A549 (cell line): ENCODE measurements around the gene TMEM74B. TPM values are rescaled to one million over a fixed set of nuclear protein-coding genes. Genes with fewer than 3 reads are reported as not detected.

Experiments used
- ATAC-seq, 2 experiments: fragments of 200-7000 bp in 1 of 2; fragments of >200 bp in 1 of 2; cut with Nextera tagmentation in 1 of 2; cut with Tn5 transposase in 1 of 2; 3 replicates each; pipeline versions ENCODE4 v1.8.0 to v1.9.1; 2018 to 2020; ENCODE audit warnings: mild to moderate bottlenecking in 1 of 2, moderate library complexity in 1 of 2
- CTCF ChIA-PET: fragments of 300-600 bp; sonication (Branson Sonifier 250); formaldehyde crosslinking; extraction: SDS; loops from one replicate; lab custom pipeline; 2021; ENCODE audit warnings: antibody characterized with exemption, inconsistent platforms; lab: Yijun Ruan, JAX
- POLR2A ChIA-PET: fragments of 350-600 bp; formaldehyde crosslinking; extraction: SDS; loops from one replicate; lab custom pipeline; 2021; ENCODE audit warnings: antibody characterized with exemption, inconsistent platforms; lab: Yijun Ruan, JAX
- DNase-seq, 2 experiments: peaks; one replicate each; pipeline versions ENCODE4 v3.0.0 to v3.0.0-alpha.2; 2011 to 2016; ENCODE audit warnings: low read depth in 1 of 2, low spot score in 1 of 2
- FAIRE-seq: peaks from 2 replicates; lab custom pipeline; 2011; peaks lifted over from hg19 to GRCh38; lab: Jason Lieb, UNC
- H3K27ac ChIP-seq, 2 experiments: fragments of >200 bp; sonication (Bioruptor Twin); formaldehyde crosslinking; 3 replicates each; pipeline ENCODE4 v1.5.1; 2016 to 2017
- H3K4me1 ChIP-seq: fragments of >200 bp; sonication (Bioruptor Twin); formaldehyde crosslinking; 3 replicates; pipeline ENCODE4 v1.6.1; 2016
- H3K4me2 ChIP-seq: fragments of >200 bp; sonication (Bioruptor Twin); formaldehyde crosslinking; 3 replicates; pipeline ENCODE4 v1.6.1; 2016
- H3K4me3 ChIP-seq: fragments of >200 bp; sonication (Bioruptor Twin); formaldehyde crosslinking; 3 replicates; pipeline ENCODE4 v1.5.1; 2016
- H3K9me3 ChIP-seq: fragments of >200 bp; sonication (Bioruptor Twin); formaldehyde crosslinking; 3 replicates; pipeline ENCODE4 v1.6.1; 2016
- BHLHE40 ChIP-seq: IDR thresholded peaks from 2 replicates; pipeline ENCODE4 v1.6.1; 2012; ENCODE audit warnings: low read depth, low read length, inconsistent platforms
- HOXA7 ChIP-seq: fragments of 250-450 bp; sonication (Bioruptor Pico); IDR thresholded peaks from 2 replicates; pipeline ENCODE4 v1.5.0; 2020; ENCODE audit warnings: mild to moderate bottlenecking, moderate library complexity
- HOXB13 ChIP-seq: fragments of 250-450 bp; sonication (Bioruptor Pico); IDR thresholded peaks from 2 replicates; pipeline ENCODE4 v1.5.0; 2020; ENCODE audit warnings: low read depth, mild to moderate bottlenecking, moderate library complexity
- HOXB5 ChIP-seq: fragments of 250-450 bp; sonication (Bioruptor Pico); IDR thresholded peaks from 2 replicates; pipeline ENCODE4 v1.5.0; 2020; ENCODE audit warnings: mild to moderate bottlenecking, moderate library complexity
- JUNB ChIP-seq: fragments of >200 bp; sonication (Bioruptor Twin); formaldehyde crosslinking; IDR thresholded peaks from 2 replicates; pipeline ENCODE4 v1.6.1; 2016
- KDM5A ChIP-seq: fragments of 200-600 bp; sonication (generic); IDR thresholded peaks from 2 replicates; pipeline ENCODE4 v1.6.1; 2016; ENCODE audit warnings: antibody characterized with exemption, mild to moderate bottlenecking
- MAFK ChIP-seq: fragments of 450-650 bp; IDR thresholded peaks from 2 replicates; pipeline ENCODE4 v1.6.1; 2014; ENCODE audit not compliant: partially characterized antibody
- MAZ ChIP-seq: fragments of 150-350 bp; IDR thresholded peaks from 2 replicates; pipeline ENCODE4 v1.6.1; 2014; ENCODE audit warnings: antibody characterized with exemption, low read depth, low read length, borderline replicate concordance
- POLR2AphosphoS2 ChIP-seq: conservative IDR thresholded peaks from 2 replicates; pipeline ENCODE4 v1.6.1; 2012; ENCODE audit warnings: low read length, improper control_type of control experiment, inconsistent platforms
- RCOR1 ChIP-seq: fragments of 150-350 bp; IDR thresholded peaks from 2 replicates; pipeline ENCODE4 v1.6.1; 2014; ENCODE audit warnings: antibody characterized with exemption, low read length, low read depth
- TFCP2L1 ChIP-seq: fragments of 250-450 bp; sonication (Bioruptor Pico); IDR thresholded peaks from 2 replicates; pipeline ENCODE4 v1.5.0; 2021; ENCODE audit warnings: mild to moderate bottlenecking
- WGBS: methylation state at CpG from one replicate; pipeline ENCODE4 v1.1.6; 2017; ENCODE audit errors: missing lambda C conversion rate; 5-methylcytosine and 5-hydroxymethylcytosine counted together
- polyA plus RNA-seq, 4 experiments: library from polyadenylated mRNA; depleted of rRNA in 3 of 4; stranded (reverse); fragments of >200 nt; fragmentation: RNase III in 1 of 4; extraction: RNeasy Plus Mini Kit Qiagen cat#74134 plus additional on column Dnase treatment in 1 of 4; gene quantifications; 2 replicates in 3 of 4; 3 replicates in 1 of 4; pipeline ENCODE4 v1.2.3, GENCODE V29; 2011 to 2017
- TF ChIP-seq, protein P1 (sequence below): fragments of 250-450 bp; sonication (Bioruptor Pico); IDR thresholded peaks from 2 replicates; pipeline ENCODE4 v1.5.0; 2021; ENCODE audit warnings: mild to moderate bottlenecking, moderate library complexity, borderline replicate concordance
- TF ChIP-seq, protein P2 (sequence below): fragments of >200 bp; sonication (Bioruptor Twin); formaldehyde crosslinking; IDR thresholded peaks from 2 replicates; pipeline ENCODE4 v1.6.1; 2016
- TF ChIP-seq, protein P3 (sequence below): fragments of >200 bp; sonication (Bioruptor Twin); formaldehyde crosslinking; IDR thresholded peaks from 3 replicates; pipeline ENCODE4 v1.5.1; 2016

Gene TMEM74B
- polyA plus RNA-seq, 2 of the 4 experiments (the other 2 are of a cell fraction) = 2.9 to 3.4 TPM

DNA sequence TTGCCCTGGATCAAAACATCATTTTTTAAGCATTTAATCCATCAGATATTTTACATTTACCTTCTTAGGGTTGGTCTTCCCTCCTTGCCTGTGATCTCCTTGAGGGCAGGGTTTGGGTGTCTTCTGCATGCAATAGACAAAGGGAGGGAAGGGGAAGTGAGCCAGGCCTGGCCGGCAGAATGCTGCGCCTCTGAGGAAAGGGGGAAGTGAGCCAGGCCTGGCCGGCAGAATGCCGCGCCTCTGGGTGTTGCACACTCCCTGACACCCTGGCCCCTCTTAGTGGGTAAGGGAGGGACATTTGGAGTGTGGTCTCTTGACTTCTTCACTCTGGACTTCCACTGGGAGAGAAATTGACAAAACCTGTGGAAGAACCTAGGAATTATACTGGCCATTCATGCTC is 53.9 kb downstream of the TMEM74B start:
- H3K27ac ChIP-seq = no peak overlapping the region
- no peak overlapping the region for H3K4me3 ChIP-seq
- H3K4me1 ChIP-seq = no peaks in the 10 kb centered on the region
- no peaks in the 10 kb centered on the region; the same call in 2 of the 3 replicates for H3K9me3 ChIP-seq
- ChIA-PET POLR2A (interaction anchor here (0.7 kb wide), 1 partner anchor 91 kb away, joined by 4 read pairs; no protein-coding TSS in a partner anchor), CTCF (interaction anchor here (1.2 to 1.7 kb wide), 2 partner anchors 19 to 82 kb away, joined by 3 to 5 read pairs; no protein-coding TSS in a partner anchor)
- WGBS = 97% methylated on average over 5 of the region's 5 CpGs
- DNase-seq (no peak), FAIRE-seq (no peak), ATAC-seq (no peak)
- TF ChIP-seq BHLHE40 = no peak
- TF ChIP-seq HOXB5 = no peak
- TF ChIP-seq, protein P1, sequence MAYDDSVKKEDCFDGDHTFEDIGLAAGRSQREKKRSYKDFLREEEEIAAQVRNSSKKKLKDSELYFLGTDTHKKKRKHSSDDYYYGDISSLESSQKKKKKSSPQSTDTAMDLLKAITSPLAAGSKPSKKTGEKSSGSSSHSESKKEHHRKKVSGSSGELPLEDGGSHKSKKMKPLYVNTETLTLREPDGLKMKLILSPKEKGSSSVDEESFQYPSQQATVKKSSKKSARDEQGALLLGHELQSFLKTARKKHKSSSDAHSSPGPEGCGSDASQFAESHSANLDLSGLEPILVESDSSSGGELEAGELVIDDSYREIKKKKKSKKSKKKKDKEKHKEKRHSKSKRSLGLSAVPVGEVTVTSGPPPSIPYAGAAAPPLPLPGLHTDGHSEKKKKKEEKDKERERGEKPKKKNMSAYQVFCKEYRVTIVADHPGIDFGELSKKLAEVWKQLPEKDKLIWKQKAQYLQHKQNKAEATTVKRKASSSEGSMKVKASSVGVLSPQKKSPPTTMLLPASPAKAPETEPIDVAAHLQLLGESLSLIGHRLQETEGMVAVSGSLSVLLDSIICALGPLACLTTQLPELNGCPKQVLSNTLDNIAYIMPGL (CRISPR knock-in tag) = no peak
- TF ChIP-seq MAZ = no peak
- TF ChIP-seq, protein P2, sequence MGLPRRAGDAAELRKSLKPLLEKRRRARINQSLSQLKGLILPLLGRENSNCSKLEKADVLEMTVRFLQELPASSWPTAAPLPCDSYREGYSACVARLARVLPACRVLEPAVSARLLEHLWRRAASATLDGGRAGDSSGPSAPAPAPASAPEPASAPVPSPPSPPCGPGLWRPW = no peak
- TF ChIP-seq TFCP2L1 (CRISPR knock-in tag) = no peak
- TF ChIP-seq HOXB13 = no peak
- no peak for TF ChIP-seq KDM5A
- no peak for TF ChIP-seq MAFK
- TF ChIP-seq POLR2AphosphoS2 = no peak
- TF ChIP-seq HOXA7 (CRISPR knock-in tag) = no peak
- TF ChIP-seq RCOR1 = no peak
- TF ChIP-seq, protein P3, sequence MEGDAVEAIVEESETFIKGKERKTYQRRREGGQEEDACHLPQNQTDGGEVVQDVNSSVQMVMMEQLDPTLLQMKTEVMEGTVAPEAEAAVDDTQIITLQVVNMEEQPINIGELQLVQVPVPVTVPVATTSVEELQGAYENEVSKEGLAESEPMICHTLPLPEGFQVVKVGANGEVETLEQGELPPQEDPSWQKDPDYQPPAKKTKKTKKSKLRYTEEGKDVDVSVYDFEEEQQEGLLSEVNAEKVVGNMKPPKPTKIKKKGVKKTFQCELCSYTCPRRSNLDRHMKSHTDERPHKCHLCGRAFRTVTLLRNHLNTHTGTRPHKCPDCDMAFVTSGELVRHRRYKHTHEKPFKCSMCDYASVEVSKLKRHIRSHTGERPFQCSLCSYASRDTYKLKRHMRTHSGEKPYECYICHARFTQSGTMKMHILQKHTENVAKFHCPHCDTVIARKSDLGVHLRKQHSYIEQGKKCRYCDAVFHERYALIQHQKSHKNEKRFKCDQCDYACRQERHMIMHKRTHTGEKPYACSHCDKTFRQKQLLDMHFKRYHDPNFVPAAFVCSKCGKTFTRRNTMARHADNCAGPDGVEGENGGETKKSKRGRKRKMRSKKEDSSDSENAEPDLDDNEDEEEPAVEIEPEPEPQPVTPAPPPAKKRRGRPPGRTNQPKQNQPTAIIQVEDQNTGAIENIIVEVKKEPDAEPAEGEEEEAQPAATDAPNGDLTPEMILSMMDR = no peak
- TF ChIP-seq JUNB = no peak
- H3K4me2 ChIP-seq = no peak overlapping the region

Other genes with a start within 250 kb of the TMEM74B start
- not detected in 2 replicates for gene RSPO4, start 182.7 kb downstream of the TMEM74B start, polyA plus RNA-seq (2011; rRNA removed)
- gene RSPO4, start 182.7 kb downstream of the TMEM74B start, polyA plus RNA-seq (2017; fragmentation: RNase III; extraction: RNeasy Plus Mini Kit Qiagen cat#74134 plus additional on column Dnase treatment) = not detected in 3 replicates
- 157 and 168 TPM in 2 replicates for gene PSMF1, start 66.4 kb downstream of the TMEM74B start, polyA plus RNA-seq (2011; rRNA removed)
- 123 to 145 TPM (median 134 TPM) in 3 replicates for gene PSMF1, start 66.4 kb downstream of the TMEM74B start, polyA plus RNA-seq (2017; fragmentation: RNase III; extraction: RNeasy Plus Mini Kit Qiagen cat#74134 plus additional on column Dnase treatment)
- gene C20orf202, start 18.5 kb upstream of the TMEM74B start, polyA plus RNA-seq (2011; rRNA removed) = 0.12 and 0.32 TPM in 2 replicates
- 0.09 TPM in 1 of 3 replicates, not detected in the others for gene C20orf202, start 18.5 kb upstream of the TMEM74B start, polyA plus RNA-seq (2017; fragmentation: RNase III; extraction: RNeasy Plus Mini Kit Qiagen cat#74134 plus additional on column Dnase treatment)
- gene RAD21L1, start 41.1 kb upstream of the TMEM74B start, polyA plus RNA-seq (2011; rRNA removed) = not detected in 2 replicates
- gene RAD21L1, start 41.1 kb upstream of the TMEM74B start, polyA plus RNA-seq (2017; fragmentation: RNase III; extraction: RNeasy Plus Mini Kit Qiagen cat#74134 plus additional on column Dnase treatment) = not detected in 3 replicates
- 1.1 and 2.0 TPM in 2 replicates for gene SNPH, start 81.3 kb upstream of the TMEM74B start, polyA plus RNA-seq (2011; rRNA removed)
- gene SNPH, start 81.3 kb upstream of the TMEM74B start, polyA plus RNA-seq (2017; fragmentation: RNase III; extraction: RNeasy Plus Mini Kit Qiagen cat#74134 plus additional on column Dnase treatment) = 3.6 to 5.2 TPM (median 4.6 TPM) in 3 replicates
- gene SDCBP2, start 144.2 kb upstream of the TMEM74B start, polyA plus RNA-seq (2011; rRNA removed) = 0.53 and 0.58 TPM in 2 replicates
- 0.35 to 0.51 TPM (median 0.39 TPM) in 3 replicates for gene SDCBP2, start 144.2 kb upstream of the TMEM74B start, polyA plus RNA-seq (2017; fragmentation: RNase III; extraction: RNeasy Plus Mini Kit Qiagen cat#74134 plus additional on column Dnase treatment)
- 535 and 848 TPM in 2 replicates for gene FKBP1A, start 208.1 kb upstream of the TMEM74B start, polyA plus RNA-seq (2011; rRNA removed)
- gene FKBP1A, start 208.1 kb upstream of the TMEM74B start, polyA plus RNA-seq (2017; fragmentation: RNase III; extraction: RNeasy Plus Mini Kit Qiagen cat#74134 plus additional on column Dnase treatment) = 375 to 385 TPM (median 377 TPM) in 3 replicates